GM21529 (cell line): ENCODE data around the gene PPP1R12A.

Experiments
- ATAC-seq: cut with Tn5 transposase; IDR thresholded peaks from one replicate; pipeline ENCODE4 v1.9.1; 2021; ENCODE audit not compliant: unreplicated experiment

The PPP1R12A gene

GRCh38 chr12:79775355-79776027 lies 159.4 kb downstream of the PPP1R12A start:
- ATAC-seq: no peak

- no peak for ATAC-seq
These were observed 161.0 kb downstream of the PPP1R12A start for GRCh38 chr12:79773896-79774295.

- ATAC-seq: no peak
These were observed 164.9 kb downstream of the PPP1R12A start for GRCh38 chr12:79769860-79770485.

- no peak for ATAC-seq
These were observed 165.6 kb downstream of the PPP1R12A start for GRCh38 chr12:79769189-79769859.

- ATAC-seq: no peak
These were observed 168.0 kb downstream of the PPP1R12A start for GRCh38 chr12:79766705-79767464.

- no peak for ATAC-seq
These were observed 169.7 kb downstream of the PPP1R12A start for GRCh38 chr12:79765157-79765556.

GRCh38 chr12:79764641-79765040 lies 170.3 kb downstream of the PPP1R12A start:
- ATAC-seq: no peak

- no peak for ATAC-seq
These were observed 171.0 kb downstream of the PPP1R12A start for GRCh38 chr12:79763766-79764452.

- ATAC-seq: no peak
These were observed 173.6 kb downstream of the PPP1R12A start for GRCh38 chr12:79761341-79761740.

GRCh38 chr12:79747274-79747673 lies 187.6 kb downstream of the PPP1R12A start:
- ATAC-seq: no peak

- peak; percentile 91 for ATAC-seq
These were observed 196.8 kb downstream of the PPP1R12A start for GRCh38 chr12:79737875-79738718.

GRCh38 chr12:79732638-79733037 lies 202.3 kb downstream of the PPP1R12A start:
- no peak for ATAC-seq

- no peak for ATAC-seq
These were observed 208.9 kb downstream of the PPP1R12A start for GRCh38 chr12:79725987-79726386.
